Right lobe of liver (tissue), 4 donors: ENCODE measurements around the gene FGD4.

ENCODE experiments used
- POLR2A ChIP-seq: fragments of 450-650 bp; IDR thresholded peaks from one replicate; pipeline ENCODE4 v1.6.1; 2017; ENCODE audit warnings: antibody characterized with exemption, mild to moderate bottlenecking
- TF ChIP-seq, protein P1 (sequence below), 4 donors: fragments of 200-600 bp in 3 of 4; fragments of 450-650 bp in 1 of 4; IDR thresholded peaks; one replicate each; pipeline versions ENCODE4 v1.5.1 to v1.8.0; 2016 to 2022; ENCODE audit warnings: antibody characterized with exemption in 4 of 4, mild to moderate bottlenecking in 2 of 4
- donor health status: DM: no; HTN: no; CAD: no.
- donor health status: DM: no; HTN: no; CAD: no.
- donor health status: DM: no; HTN: yes; CAD: no.

DNA sequence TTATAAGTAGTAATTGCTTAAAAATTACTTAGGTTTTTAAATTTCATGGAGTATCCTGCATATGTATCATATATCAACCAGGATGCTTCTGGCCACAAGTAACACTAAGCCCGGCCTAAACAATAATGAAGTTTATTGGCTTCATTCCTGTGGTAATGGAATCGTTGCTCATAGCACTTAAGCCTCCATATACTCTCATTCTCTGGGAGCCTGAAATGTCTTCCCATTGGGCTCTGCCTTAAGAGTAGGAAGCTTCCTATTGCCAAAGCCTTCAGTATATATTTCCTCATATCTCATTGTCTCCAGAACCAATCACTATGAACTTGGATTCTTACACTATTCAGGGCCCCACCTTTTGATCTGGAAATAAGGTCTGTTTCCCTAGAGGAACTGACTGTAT lies 195.9 kb downstream of the FGD4 start:
- TF ChIP-seq, protein P1, sequence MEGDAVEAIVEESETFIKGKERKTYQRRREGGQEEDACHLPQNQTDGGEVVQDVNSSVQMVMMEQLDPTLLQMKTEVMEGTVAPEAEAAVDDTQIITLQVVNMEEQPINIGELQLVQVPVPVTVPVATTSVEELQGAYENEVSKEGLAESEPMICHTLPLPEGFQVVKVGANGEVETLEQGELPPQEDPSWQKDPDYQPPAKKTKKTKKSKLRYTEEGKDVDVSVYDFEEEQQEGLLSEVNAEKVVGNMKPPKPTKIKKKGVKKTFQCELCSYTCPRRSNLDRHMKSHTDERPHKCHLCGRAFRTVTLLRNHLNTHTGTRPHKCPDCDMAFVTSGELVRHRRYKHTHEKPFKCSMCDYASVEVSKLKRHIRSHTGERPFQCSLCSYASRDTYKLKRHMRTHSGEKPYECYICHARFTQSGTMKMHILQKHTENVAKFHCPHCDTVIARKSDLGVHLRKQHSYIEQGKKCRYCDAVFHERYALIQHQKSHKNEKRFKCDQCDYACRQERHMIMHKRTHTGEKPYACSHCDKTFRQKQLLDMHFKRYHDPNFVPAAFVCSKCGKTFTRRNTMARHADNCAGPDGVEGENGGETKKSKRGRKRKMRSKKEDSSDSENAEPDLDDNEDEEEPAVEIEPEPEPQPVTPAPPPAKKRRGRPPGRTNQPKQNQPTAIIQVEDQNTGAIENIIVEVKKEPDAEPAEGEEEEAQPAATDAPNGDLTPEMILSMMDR (IDR thresholded peaks at IDR 0.05) = no peak
- no peak for TF ChIP-seq POLR2A
